22Rv1 (cell line): Measurements from ENCODE around the gene FSD2.

Experiments used
- H3K27ac ChIP-seq: fragments of 450-650 bp; 2 replicates; pipeline ENCODE4 v1.5.1; 2017
- CTCF ChIP-seq: fragments of 450-650 bp; IDR thresholded peaks from 2 replicates; pipeline ENCODE4 v1.5.1; 2017; ENCODE audit warnings: mild to moderate bottlenecking
- ZFX ChIP-seq: fragments of 450-650 bp; IDR thresholded peaks from 2 replicates; pipeline ENCODE4 v1.6.1; 2017; ENCODE audit warnings: antibody characterized with exemption, borderline replicate concordance

FSD2 gene

GRCh38 chr15:82743810-82744209, 62.1 kb downstream of the FSD2 start:
- no peak overlapping the region for H3K27ac ChIP-seq
- TF ChIP-seq CTCF (no peak), ZFX (no peak)

DNA sequence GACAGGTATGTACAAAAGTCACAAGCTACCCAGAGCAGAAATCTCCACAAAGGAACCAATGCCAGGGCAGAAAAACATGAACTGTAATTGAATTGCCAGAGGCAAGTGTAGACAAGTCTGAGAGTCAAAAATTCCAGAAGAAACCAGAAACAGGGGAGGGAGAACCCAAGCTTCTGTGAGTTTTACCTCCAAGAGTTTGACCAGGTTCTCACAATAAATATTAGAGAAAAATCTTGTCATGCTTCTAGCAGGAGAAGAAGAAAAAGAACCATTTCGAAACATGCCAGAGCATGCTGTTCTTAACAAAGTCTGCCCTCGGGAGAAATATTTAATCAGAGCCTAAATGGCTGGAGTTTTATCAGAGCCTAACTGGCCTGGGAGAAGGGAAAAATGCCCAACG, 63.7 kb downstream of the FSD2 start:
- no peak for TF ChIP-seq ZFX
- TF ChIP-seq CTCF, result no peak
- no peak overlapping the region for H3K27ac ChIP-seq

- no peak overlapping the region for H3K27ac ChIP-seq
- TF ChIP-seq CTCF (no peak), ZFX (no peak)
Observed at GRCh38 chr15:82739086-82739485, 66.8 kb downstream of the FSD2 start.

DNA sequence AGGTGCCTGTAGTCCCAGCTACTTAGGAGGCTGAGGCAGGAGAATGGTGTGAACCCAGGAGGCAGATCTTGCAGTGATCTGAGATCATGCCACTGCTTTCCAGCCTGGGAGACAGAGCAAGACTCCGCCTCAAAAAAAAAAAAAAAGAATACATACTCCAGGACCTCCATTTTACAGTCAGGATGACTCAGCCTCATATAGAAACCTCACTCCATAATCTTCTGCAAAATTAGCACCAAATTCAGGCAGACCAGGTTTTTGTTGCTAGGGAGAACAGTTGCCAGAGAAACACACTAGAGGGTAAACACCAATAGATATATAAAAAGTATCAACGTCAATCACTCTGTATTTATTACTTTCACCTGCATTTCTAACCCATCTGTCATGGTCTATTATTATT, 67.9 kb downstream of the FSD2 start:
- no peak overlapping the region for H3K27ac ChIP-seq
- TF ChIP-seq CTCF, result no peak

DNA sequence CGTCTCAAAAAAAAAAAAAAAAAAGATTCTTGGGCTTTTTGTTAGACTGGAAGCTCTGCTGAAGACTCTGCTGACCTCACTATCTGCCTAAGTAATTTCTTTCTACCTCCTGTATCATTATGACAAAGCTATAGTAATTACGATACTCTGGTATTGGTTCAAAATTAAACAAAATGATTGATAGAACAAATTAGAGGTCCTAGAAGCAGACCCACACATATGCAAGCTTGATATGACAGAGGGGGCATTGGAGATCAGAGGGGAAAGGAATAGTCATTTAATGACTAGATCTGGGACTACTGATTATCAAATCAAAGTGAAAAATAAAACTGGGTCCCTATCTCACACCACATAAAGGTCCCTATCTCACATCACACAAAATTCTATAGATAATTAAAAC, 74.3 kb downstream of the FSD2 start:
- no peak for TF ChIP-seq ZFX
- no peak for TF ChIP-seq CTCF
- no peak overlapping the region for H3K27ac ChIP-seq

- TF ChIP-seq ZFX, result no peak
- no peak for TF ChIP-seq CTCF
- no peak overlapping the region for H3K27ac ChIP-seq
Observed at GRCh38 chr15:82730022-82730530, 75.8 kb downstream of the FSD2 start.

DNA sequence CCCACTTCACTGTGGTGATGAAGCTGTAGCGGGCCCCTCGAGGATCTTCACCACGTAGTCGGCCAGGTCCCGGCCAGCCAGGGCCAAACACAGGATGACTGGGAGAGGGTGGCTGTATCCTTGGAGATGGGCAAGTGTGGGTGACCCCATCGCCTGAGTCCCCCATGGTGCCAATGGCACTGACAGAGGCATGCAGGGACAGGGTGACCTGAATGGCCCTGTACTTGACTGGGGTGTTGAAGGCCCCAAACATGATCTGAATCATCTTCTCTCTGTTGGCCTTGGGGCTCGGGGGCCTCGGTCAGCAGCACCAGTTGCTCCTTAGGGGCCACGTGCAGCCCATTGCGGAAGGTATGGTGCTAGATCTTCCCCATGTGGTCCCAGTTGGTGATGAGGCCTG, 79.1 kb downstream of the FSD2 start:
- H3K27ac ChIP-seq, result no peak overlapping the region
- TF ChIP-seq ZFX (no peak), CTCF (no peak)
